ENCODE data around the gene RNF133. TPM values are rescaled to one million over a fixed set of nuclear protein-coding genes. Genes with fewer than 3 reads are reported as not detected.

The RNF133 gene
- total and polyA plus RNA-seq, 2 donors (not counting 1 experiment from before 2014, with no cell fraction given), result not detected

DNA sequence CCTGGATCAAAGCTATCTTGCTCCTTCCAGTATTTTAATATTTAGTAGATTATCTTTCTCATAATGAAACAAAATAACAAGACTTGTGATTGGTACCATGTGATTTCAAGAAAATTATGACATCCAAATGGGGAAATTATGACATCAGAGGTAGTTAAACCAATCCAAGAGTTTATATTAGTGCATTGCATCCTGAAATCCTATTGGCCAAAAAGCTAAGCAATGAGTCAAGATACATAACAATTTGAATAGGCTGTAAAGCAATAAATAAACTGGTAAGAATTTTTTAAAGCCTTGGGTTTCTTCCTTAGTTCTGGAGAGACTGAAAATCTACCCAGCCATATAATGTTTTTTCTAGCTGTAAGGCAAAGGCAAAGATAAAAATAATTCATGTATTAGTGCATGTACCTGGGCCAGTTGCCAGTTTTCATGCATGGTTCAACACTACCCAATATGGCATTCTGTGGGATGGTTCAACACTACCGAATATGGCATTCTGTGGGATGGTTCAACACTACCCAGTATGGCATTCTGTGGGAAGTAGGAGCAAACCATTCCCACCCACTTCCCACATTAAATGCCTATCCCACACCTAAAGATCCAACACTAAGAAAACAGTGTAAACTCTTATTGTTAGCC is 4.1 kb upstream of the RNF133 start, which contains the start of gene RNF148:
Gene RNF148, minus strand, starts transcription at position 51 of the 639 bp plus-strand sequence. CDS start 172 bp downstream, outside the sequence.
- no peaks in the 10 kb centered on the region for H3K79me2 ChIP-seq (ENCODE audit: control insufficient read depth, insufficient read depth, low read length)
- H3K27ac Mint-ChIP-seq, result no peak within 1 kb of the TSS
- no peaks in the 10 kb centered on the region for H3K27me3 Mint-ChIP-seq
- ATAC-seq (ENCODE audit: low read depth) (no peak), DNase-seq (no peak)
- no peak within 1 kb of the TSS for H3K4me3 ChIP-seq (ENCODE audit: control extremely low read depth in 1 of 5, extremely low read depth in 1 of 5, insufficient read depth in 1 of 5, low read depth in 2 of 5, low read length in 4 of 5)
- H2AFZ ChIP-seq (ENCODE audit: insufficient read depth, low read depth, low read length, poor library complexity, severe bottlenecking), result no peak within 1 kb of the TSS
- peaks cover 4% of the 10 kb centered on the region for H3K9me3 Mint-ChIP-seq (ENCODE audit: insufficient read depth)
- intact Hi-C loops (cut with micrococcal nuclease), result no loop called here
- POLR2A ChIA-PET, result no interaction called here
- H3K36me3 ChIP-seq (replicated peaks in 1 of 2; ENCODE audit: control extremely low read depth in 1 of 2, control insufficient read depth in 1 of 2, extremely low read depth in 1 of 2, insufficient read depth in 2 of 2, low read length in 1 of 2), result no peaks in the 10 kb centered on the region
- no peaks in the 10 kb centered on the region for H4K20me1 ChIP-seq (ENCODE audit: control insufficient read depth, insufficient read depth, low read length, poor library complexity, severe bottlenecking)
- no CpG with 5 or more reads among the region's 1 CpG for WGBS (ENCODE audit: insufficient coverage)
- H3K27me3 ChIP-seq (replicated peaks in 1 of 4; ENCODE audit: control extremely low read depth in 1 of 4, control insufficient read depth in 3 of 4, insufficient read depth in 4 of 4, low read length in 3 of 4), result no peaks in the 10 kb centered on the region
- H3K4me3 Mint-ChIP-seq, result no peak within 1 kb of the TSS
- no peaks in the 10 kb centered on the region for H3K4me1 Mint-ChIP-seq
- no peak within 1 kb of the TSS for H3K4me2 ChIP-seq (replicated peaks; ENCODE audit: low read depth, low read length, poor library complexity, severe bottlenecking)
- no peak within 1 kb of the TSS for H3K9ac ChIP-seq (ENCODE audit: low read length)
- CTCF ChIA-PET, result no interaction called here
- peaks cover 0 to 3% (median 0%) of the 10 kb centered on the region in 3 donors for H3K9me3 ChIP-seq (ENCODE audit: control extremely low read depth in 1 of 3, control insufficient read depth in 2 of 3, insufficient read depth in 1 of 3, low read length in 2 of 3)
- TF ChIP-seq EZH2 (IDR thresholded peaks at IDR 0.05; ENCODE audit: borderline replicate concordance, insufficient read depth, low read depth, low read length, poor library complexity, severe bottlenecking), result no peak
- TF ChIP-seq, protein P1, sequence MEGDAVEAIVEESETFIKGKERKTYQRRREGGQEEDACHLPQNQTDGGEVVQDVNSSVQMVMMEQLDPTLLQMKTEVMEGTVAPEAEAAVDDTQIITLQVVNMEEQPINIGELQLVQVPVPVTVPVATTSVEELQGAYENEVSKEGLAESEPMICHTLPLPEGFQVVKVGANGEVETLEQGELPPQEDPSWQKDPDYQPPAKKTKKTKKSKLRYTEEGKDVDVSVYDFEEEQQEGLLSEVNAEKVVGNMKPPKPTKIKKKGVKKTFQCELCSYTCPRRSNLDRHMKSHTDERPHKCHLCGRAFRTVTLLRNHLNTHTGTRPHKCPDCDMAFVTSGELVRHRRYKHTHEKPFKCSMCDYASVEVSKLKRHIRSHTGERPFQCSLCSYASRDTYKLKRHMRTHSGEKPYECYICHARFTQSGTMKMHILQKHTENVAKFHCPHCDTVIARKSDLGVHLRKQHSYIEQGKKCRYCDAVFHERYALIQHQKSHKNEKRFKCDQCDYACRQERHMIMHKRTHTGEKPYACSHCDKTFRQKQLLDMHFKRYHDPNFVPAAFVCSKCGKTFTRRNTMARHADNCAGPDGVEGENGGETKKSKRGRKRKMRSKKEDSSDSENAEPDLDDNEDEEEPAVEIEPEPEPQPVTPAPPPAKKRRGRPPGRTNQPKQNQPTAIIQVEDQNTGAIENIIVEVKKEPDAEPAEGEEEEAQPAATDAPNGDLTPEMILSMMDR (IDR thresholded peaks at IDR 0.05), result no peak
- H3K4me1 ChIP-seq (ENCODE audit: control insufficient read depth in 2 of 2, insufficient read depth in 2 of 2, low read length in 2 of 2), result no peaks in the 10 kb centered on the region
- H3K27ac ChIP-seq (ENCODE audit: low read length in 2 of 2), result no peak within 1 kb of the TSS

DNA sequence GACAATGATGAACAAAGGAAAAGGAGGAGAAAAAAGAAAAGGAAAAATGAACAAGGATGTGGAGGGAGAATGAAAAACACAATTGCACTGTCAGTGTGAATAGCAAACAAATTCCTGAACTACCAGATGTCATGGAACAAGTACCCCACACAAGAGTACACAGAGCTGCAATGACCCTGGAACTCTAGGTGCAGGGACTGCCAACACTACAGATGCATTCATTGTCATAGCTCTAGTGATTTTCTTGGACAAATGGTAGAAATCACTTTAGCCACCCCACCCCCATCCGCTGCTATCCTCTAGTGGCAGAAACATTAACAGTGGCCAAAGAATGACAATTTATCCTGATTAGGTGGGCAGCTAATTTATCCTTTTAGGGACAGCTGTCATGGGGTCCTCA is 3.1 kb downstream of the RNF133 start:
- H3K27ac Mint-ChIP-seq, result no peak overlapping the region
- WGBS (ENCODE audit: insufficient coverage), result 75% methylated on average over 1 of the region's 1 CpG
- no peak overlapping the region for H3K4me2 ChIP-seq (replicated peaks; ENCODE audit: low read depth, low read length, poor library complexity, severe bottlenecking)
- intact Hi-C loops (cut with micrococcal nuclease), result no loop called here
- CTCF ChIA-PET, result no interaction called here
- H3K27ac ChIP-seq (ENCODE audit: low read length in 2 of 2), result no peak overlapping the region
- no peaks in the 10 kb centered on the region for H3K4me1 ChIP-seq (ENCODE audit: control insufficient read depth in 2 of 2, insufficient read depth in 2 of 2, low read length in 2 of 2)
- H3K9me3 ChIP-seq (ENCODE audit: control extremely low read depth in 1 of 3, control insufficient read depth in 2 of 3, insufficient read depth in 1 of 3, low read length in 2 of 3), result peaks cover 0 to 14% (median 0%) of the 10 kb centered on the region in 3 donors
- no peaks in the 10 kb centered on the region for H3K36me3 ChIP-seq (replicated peaks in 1 of 2; ENCODE audit: control extremely low read depth in 1 of 2, control insufficient read depth in 1 of 2, extremely low read depth in 1 of 2, insufficient read depth in 2 of 2, low read length in 1 of 2)
- no peaks in the 10 kb centered on the region for H3K27me3 ChIP-seq (replicated peaks in 1 of 4; ENCODE audit: control extremely low read depth in 1 of 4, control insufficient read depth in 3 of 4, insufficient read depth in 4 of 4, low read length in 3 of 4)
- no peak overlapping the region for H3K4me3 ChIP-seq (ENCODE audit: control extremely low read depth in 1 of 5, extremely low read depth in 1 of 5, insufficient read depth in 1 of 5, low read depth in 2 of 5, low read length in 4 of 5)
- no peaks in the 10 kb centered on the region for H3K79me2 ChIP-seq (ENCODE audit: control insufficient read depth, insufficient read depth, low read length)
- no peak overlapping the region for H2AFZ ChIP-seq (ENCODE audit: insufficient read depth, low read depth, low read length, poor library complexity, severe bottlenecking)
- H3K4me1 Mint-ChIP-seq, result no peaks in the 10 kb centered on the region
- H3K9me3 Mint-ChIP-seq (ENCODE audit: insufficient read depth), result peaks cover 4% of the 10 kb centered on the region
- DNase-seq (no peak), ATAC-seq (ENCODE audit: low read depth) (no peak)
- POLR2A ChIA-PET, result no interaction called here
- H3K9ac ChIP-seq (ENCODE audit: low read length), result no peak overlapping the region
- H4K20me1 ChIP-seq (ENCODE audit: control insufficient read depth, insufficient read depth, low read length, poor library complexity, severe bottlenecking), result no peaks in the 10 kb centered on the region
- no peaks in the 10 kb centered on the region for H3K27me3 Mint-ChIP-seq
- TF ChIP-seq EZH2 (IDR thresholded peaks at IDR 0.05; ENCODE audit: borderline replicate concordance, insufficient read depth, low read depth, low read length, poor library complexity, severe bottlenecking), result no peak
- TF ChIP-seq, protein P1 (IDR thresholded peaks at IDR 0.05), result no peak
- H3K4me3 Mint-ChIP-seq, result no peak overlapping the region

All from B cell (primary cell).